ENCODE results near the gene USP4.

Gene USP4

DNA sequence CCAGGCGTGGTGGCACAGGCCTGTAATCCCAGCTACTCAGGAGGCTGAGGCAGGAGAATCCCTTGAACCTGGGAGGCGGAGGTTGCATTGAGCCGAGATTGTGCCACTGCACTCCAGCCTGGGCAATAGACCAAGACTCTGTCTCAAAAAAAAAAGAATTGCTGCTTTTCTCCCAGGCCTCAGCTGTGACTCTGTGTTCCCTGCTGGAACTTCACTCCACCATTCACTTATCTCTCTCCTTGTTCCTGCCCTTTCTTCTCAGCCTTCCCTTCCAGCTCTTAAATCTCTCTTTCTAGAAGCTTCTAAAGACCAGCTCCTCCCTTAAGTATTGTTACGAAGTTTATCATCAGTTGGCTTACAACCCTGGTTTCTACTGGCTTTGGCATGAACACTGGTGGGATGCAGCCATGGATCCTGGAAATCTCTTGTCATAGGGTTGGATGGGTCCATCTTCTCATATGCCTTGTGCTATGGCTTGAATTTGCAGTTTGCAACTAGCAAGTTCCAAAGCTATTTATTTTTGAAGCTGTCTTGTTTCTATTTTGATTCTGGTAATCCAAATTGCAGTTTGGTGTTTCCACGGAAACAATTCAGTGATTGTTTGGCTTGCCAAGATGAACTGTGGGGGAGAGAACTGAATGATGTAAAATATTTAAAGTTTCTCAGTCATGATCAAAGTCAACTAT lies 73.3 kb downstream of the USP4 start (continued):
- TF ChIP-seq, protein P1, sequence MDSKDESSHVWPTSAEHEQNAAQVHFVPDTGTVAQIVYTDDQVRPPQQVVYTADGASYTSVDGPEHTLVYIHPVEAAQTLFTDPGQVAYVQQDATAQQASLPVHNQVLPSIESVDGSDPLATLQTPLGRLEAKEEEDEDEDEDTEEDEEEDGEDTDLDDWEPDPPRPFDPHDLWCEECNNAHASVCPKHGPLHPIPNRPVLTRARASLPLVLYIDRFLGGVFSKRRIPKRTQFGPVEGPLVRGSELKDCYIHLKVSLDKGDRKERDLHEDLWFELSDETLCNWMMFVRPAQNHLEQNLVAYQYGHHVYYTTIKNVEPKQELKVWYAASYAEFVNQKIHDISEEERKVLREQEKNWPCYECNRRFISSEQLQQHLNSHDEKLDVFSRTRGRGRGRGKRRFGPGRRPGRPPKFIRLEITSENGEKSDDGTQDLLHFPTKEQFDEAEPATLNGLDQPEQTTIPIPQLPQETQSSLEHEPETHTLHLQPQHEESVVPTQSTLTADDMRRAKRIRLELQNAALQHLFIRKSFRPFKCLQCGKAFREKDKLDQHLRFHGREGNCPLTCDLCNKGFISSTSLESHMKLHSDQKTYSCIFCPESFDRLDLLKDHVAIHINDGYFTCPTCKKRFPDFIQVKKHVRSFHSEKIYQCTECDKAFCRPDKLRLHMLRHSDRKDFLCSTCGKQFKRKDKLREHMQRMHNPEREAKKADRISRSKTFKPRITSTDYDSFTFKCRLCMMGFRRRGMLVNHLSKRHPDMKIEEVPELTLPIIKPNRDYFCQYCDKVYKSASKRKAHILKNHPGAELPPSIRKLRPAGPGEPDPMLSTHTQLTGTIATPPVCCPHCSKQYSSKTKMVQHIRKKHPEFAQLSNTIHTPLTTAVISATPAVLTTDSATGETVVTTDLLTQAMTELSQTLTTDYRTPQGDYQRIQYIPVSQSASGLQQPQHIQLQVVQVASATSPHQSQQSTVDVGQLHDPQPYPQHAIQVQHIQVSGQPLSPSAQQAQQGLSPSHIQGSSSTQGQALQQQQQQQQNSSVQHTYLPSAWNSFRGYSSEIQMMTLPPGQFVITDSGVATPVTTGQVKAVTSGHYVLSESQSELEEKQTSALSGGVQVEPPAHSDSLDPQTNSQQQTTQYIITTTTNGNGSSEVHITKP (tag by site-specific recombination; IDR thresholded peaks at IDR 0.05) = no peak

DNA sequence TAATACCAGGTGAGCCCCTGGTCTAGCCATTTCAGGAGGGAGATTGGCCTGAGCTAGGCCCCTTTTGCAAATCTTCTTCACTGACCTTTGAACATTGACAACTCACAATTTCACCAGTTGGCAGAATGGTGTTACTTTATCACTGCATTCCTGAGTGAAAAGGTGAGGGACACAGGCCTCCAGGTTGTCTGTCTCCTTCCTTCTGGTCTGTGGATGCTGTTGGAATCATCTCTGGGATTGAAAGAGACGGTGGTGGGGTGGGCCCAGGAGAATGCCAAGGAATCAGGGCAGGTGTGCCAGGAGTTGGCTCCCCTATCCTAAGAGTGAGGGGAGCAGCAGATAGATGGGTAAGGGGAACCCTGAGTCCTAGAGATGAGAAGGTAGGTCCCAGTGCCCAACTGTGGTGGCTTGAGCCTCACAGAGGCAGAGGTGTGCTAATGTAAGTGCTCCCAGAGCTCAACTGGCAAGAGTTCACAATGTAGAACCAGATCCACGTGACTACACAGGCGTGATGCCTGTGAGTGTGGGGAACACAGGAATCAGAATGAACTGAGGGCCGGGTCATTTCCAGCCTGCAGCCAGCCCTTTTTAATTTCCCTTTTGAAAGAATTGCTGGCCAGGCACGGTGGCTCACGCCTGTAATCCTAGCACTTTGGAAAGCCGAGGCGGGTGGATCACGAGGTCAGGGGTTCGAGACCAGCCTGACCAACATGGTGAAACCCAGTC lies 74.0 kb downstream of the USP4 start:
- Histone ChIP-seq H3K27ac (ENCODE audit: extremely low read depth, low read depth, low read length) (no peak overlapping the region), H3K36me3 (ENCODE audit: control insufficient read depth in 2 of 2, insufficient read depth in 1 of 2, low read length in 2 of 2) (peaks cover 0 to 10% of the 10 kb centered on the region in 2 experiments; a peak in 2 of 3 replicates), H3K9me3 (ENCODE audit: control insufficient read depth, insufficient read depth, low read depth, low read length) (no peaks in the 10 kb centered on the region), H3K4me3 (ENCODE audit: low read depth, low read length) (no peak overlapping the region), H3K4me1 (ENCODE audit: control insufficient read depth, insufficient read depth, low read length) (no peaks in the 10 kb centered on the region)
- CTCF ChIA-PET = no interaction called here
- POLR2A ChIA-PET = no interaction called here
- TF ChIP-seq, protein P2, sequence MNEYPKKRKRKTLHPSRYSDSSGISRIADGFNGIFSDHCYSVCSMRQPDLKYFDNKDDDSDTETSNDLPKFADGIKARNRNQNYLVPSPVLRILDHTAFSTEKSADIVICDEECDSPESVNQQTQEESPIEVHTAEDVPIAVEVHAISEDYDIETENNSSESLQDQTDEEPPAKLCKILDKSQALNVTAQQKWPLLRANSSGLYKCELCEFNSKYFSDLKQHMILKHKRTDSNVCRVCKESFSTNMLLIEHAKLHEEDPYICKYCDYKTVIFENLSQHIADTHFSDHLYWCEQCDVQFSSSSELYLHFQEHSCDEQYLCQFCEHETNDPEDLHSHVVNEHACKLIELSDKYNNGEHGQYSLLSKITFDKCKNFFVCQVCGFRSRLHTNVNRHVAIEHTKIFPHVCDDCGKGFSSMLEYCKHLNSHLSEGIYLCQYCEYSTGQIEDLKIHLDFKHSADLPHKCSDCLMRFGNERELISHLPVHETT (tag by site-specific recombination; IDR thresholded peaks at IDR 0.05) = no peak

- H3K4me3 ChIP-seq (ENCODE audit: low read depth, low read length) = no peak overlapping the region
- H3K36me3 ChIP-seq (ENCODE audit: control insufficient read depth in 2 of 2, insufficient read depth in 1 of 2, low read length in 2 of 2) = no peaks in the 10 kb centered on the region
- H3K27ac ChIP-seq (ENCODE audit: extremely low read depth, low read depth, low read length) = no peak overlapping the region
- ChIA-PET POLR2A (no interaction called here), CTCF (no interaction called here)
- no peaks in the 10 kb centered on the region for H3K9me3 ChIP-seq (ENCODE audit: control insufficient read depth, insufficient read depth, low read depth, low read length)
- H3K4me1 ChIP-seq (ENCODE audit: control insufficient read depth, insufficient read depth, low read length) = no peaks in the 10 kb centered on the region
- TF ChIP-seq SP3 (tag by site-specific recombination; IDR thresholded peaks at IDR 0.05) (no peak), ZNF302 (tag by site-specific recombination; IDR thresholded peaks at IDR 0.05; ENCODE audit: low read depth) (no peak), ZSCAN18 (tag by site-specific recombination; IDR thresholded peaks at IDR 0.05) (no peak), ZNF558 (tag by site-specific recombination; IDR thresholded peaks at IDR 0.05) (no peak), ZNF529 (tag by site-specific recombination; IDR thresholded peaks at IDR 0.05; ENCODE audit: insufficient replicate concordance) (no peak), ZNF2 (tag by site-specific recombination; IDR thresholded peaks at IDR 0.05) (no peak), ZNF24 (tag by site-specific recombination; IDR thresholded peaks at IDR 0.05) (no peak), ZNF707 (tag by site-specific recombination; IDR thresholded peaks at IDR 0.05) (no peak), HOXC10 (CRISPR knock-in tag; IDR thresholded peaks at IDR 0.05) (no peak), ZNF610 (tag by site-specific recombination; IDR thresholded peaks at IDR 0.05; ENCODE audit: borderline replicate concordance) (no peak), ZNF423 (tag by site-specific recombination; IDR thresholded peaks at IDR 0.05) (no peak), ZBTB20 (tag by site-specific recombination; IDR thresholded peaks at IDR 0.05) (no peak)
- TF ChIP-seq, protein P3, sequence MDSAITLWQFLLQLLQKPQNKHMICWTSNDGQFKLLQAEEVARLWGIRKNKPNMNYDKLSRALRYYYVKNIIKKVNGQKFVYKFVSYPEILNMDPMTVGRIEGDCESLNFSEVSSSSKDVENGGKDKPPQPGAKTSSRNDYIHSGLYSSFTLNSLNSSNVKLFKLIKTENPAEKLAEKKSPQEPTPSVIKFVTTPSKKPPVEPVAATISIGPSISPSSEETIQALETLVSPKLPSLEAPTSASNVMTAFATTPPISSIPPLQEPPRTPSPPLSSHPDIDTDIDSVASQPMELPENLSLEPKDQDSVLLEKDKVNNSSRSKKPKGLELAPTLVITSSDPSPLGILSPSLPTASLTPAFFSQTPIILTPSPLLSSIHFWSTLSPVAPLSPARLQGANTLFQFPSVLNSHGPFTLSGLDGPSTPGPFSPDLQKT (IDR thresholded peaks at IDR 0.05; ENCODE audit: borderline replicate concordance, low read depth, low read length) = no peak
- TF ChIP-seq, protein P4, sequence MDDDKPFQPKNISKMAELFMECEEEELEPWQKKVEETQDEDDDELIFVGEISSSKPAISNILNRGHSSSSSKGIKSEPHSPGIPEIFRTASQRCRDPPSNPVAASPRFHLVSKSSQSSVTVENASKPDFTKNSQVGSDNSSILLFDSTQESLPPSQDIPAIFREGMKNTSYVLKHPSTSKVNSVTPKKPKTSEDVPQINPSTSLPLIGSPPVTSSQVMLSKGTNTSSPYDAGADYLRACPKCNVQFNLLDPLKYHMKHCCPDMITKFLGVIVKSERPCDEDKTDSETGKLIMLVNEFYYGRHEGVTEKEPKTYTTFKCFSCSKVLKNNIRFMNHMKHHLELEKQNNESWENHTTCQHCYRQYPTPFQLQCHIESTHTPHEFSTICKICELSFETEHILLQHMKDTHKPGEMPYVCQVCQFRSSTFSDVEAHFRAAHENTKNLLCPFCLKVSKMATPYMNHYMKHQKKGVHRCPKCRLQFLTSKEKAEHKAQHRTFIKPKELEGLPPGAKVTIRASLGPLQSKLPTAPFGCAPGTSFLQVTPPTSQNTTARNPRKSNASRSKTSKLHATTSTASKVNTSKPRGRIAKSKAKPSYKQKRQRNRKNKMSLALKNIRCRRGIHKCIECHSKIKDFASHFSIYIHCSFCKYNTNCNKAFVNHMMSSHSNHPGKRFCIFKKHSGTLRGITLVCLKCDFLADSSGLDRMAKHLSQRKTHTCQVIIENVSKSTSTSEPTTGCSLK (tag by site-specific recombination; IDR thresholded peaks at IDR 0.05) = no peak
Measured at GRCh38 chr3:49263159-49263889, 76.5 kb downstream of the USP4 start.
